GM12865 (cell line): ENCODE results near the gene CST9.
"Not testable (repeated sequence)": the region's sequence is repeated elsewhere in the genome, so short reads cannot be mapped to it uniquely, and the experiment has no call there.

Experiments
- DNase-seq: peaks from one replicate; pipeline ENCODE4 v3.0.0; 2010; ENCODE audit warnings: low read depth
- H3K4me3 ChIP-seq: 2 replicates; pipeline ENCODE4 v1.5.1; 2011; ENCODE audit warnings: mild to moderate bottlenecking, low read depth, low read length, control low read depth
- TF ChIP-seq, protein P1 (sequence below): IDR thresholded peaks from 2 replicates; pipeline ENCODE4 v1.5.1; 2011; ENCODE audit warnings: low read length, control low read depth, low read depth, inconsistent platforms; ENCODE audit not compliant: insufficient read depth; ENCODE audit errors: missing control alignments

CST9 gene

DNA sequence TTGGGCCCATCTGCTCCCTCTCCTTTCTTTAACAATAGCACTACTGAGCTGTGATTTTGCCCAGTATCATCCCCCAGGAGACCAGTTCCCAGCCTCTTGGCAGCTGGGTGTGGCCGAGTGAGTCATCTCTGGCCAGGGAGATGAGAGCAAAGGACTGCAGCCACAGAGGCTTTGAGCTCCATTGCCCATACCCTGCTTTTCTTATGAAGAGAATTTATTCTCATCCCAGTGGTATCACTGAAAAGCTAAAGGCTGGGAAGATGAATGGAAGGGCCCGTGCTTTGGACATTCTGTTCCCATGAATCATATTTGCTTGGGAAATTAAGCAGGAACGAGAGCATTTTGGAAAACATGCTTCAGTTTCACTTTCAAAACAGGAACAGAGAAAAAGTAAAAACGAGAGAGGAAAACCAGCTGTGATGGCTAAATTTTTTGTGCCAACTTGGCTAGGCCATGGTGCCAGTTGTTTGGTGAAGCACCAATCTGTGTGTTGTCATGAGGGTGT is 17.2 kb upstream of the CST9 start:
- H3K4me3 ChIP-seq = peak overlapping the region; percentile 37
- TF ChIP-seq, protein P1, sequence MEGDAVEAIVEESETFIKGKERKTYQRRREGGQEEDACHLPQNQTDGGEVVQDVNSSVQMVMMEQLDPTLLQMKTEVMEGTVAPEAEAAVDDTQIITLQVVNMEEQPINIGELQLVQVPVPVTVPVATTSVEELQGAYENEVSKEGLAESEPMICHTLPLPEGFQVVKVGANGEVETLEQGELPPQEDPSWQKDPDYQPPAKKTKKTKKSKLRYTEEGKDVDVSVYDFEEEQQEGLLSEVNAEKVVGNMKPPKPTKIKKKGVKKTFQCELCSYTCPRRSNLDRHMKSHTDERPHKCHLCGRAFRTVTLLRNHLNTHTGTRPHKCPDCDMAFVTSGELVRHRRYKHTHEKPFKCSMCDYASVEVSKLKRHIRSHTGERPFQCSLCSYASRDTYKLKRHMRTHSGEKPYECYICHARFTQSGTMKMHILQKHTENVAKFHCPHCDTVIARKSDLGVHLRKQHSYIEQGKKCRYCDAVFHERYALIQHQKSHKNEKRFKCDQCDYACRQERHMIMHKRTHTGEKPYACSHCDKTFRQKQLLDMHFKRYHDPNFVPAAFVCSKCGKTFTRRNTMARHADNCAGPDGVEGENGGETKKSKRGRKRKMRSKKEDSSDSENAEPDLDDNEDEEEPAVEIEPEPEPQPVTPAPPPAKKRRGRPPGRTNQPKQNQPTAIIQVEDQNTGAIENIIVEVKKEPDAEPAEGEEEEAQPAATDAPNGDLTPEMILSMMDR = no peak
- DNase-seq = peak; percentile 67

DNA sequence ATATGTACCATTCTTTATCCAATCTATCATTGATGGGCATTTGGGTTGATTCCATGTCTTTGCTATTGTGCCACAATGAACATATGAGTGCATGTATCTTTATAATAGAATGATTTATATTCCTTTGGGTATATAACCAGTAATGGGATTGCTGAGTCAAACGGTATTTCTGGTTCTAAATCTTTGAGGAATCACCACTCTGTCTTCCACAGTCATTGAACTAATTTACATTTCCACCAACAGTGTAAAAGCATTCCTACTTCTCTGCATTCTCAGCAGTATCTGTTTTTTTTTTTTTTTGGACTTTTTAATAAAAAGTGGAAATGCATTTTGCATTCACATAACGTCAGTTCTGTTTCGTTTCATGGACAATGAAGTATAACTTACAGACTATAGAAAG is 16.7 kb upstream of the CST9 start:
- DNase-seq, H3K4me3 ChIP-seq: not testable (repeated sequence)

DNA sequence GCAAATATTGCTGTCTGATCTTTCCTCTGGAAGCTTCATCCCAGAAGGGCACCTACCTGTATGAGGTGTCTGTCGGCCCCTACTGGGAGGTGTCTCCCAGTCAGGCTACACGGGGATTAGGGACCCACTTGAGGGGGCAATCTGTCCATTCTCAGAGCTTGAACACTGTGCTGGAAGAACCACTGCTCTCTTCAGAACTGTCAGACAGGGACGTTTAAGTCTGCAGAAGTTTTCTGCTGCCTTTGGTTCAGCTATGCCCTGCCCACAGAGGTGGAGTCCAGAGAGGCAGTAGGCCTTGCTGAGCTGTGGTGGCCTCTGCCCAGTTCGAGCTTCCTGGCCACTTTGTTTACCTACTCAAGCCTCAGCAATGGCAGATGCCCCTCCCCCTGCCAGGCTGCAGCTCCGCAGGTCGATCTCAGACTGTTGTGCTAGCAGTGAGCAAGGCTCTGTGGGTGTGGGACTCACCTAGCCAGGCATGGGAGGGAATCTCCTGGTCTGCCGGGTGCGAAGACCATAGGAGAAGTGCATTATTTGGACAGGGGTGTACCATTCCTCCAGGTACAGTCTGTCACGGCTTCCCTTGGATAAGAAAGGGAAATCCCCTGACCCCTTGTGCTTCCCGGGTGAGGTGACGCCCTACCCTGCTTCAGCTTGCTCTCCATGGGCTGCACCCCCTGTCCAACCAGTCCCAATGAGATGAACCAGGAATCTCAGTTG is 15.1 kb upstream of the CST9 start:
- not testable (repeated sequence) for H3K4me3 ChIP-seq, DNase-seq

DNA sequence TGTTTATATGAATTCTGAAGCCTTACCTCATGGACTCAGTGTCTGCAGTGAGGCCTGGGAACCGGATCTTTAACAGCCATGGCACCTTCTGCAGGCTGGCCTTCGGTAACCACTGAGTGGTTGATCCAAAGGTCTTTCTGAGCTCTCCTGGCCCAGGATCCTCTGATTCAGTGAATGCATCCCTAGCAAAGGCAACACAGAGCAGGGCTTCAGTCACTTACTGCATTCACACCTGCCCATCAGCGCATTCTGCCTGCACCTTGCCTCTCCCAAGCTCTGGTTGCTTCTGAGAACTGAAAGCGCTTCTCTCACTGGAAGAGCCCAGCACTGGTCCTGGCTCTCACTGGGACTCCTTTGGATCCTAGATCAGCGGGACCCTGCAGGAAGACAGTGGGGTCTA is 8.4 kb upstream of the CST9 start:
- TF ChIP-seq, protein P1 = no peak
- no peak for DNase-seq
- no peak overlapping the region for H3K4me3 ChIP-seq

DNA sequence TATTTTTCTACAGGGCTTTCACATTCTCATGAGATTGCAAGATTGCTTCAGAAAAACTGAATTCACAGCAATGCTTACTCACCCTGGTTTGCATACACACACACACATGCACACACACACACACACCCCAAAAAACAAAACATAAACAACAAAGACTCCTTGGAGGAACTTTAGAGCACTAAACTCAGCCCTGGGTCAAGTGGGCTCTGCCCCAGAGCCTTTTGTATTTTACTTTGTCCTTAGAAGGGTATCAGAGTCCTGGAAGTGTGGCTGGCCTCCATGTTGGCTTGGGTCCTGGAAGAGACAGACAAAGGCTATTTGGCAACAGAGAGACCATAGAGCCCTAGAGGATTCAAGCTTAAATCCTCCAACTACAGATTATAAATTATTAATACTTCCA is 8.0 kb upstream of the CST9 start:
- no peak overlapping the region for H3K4me3 ChIP-seq
- DNase-seq = no peak
- TF ChIP-seq, protein P1 = no peak

DNA sequence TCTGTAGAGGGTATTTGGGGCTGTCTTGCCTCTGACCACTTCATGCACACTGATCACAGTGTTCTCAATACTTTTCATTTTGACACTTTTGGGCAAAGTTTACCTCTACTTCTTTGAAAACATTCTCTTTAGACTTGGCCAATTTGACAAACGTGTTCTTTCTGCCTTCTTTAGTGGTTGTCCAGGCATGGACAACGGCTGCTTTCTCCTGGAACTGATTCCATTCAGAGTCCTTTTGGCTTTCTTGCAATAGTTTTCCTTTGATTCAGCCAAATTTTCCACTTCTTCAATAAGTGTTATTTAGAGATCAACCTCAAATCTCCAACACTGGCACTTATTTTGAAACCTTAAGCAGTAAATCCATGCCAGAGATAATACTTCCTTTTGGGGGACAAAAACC is 6.7 kb upstream of the CST9 start:
- H3K4me3 ChIP-seq = no peak overlapping the region
- TF ChIP-seq, protein P1 = no peak
- DNase-seq = no peak

DNA sequence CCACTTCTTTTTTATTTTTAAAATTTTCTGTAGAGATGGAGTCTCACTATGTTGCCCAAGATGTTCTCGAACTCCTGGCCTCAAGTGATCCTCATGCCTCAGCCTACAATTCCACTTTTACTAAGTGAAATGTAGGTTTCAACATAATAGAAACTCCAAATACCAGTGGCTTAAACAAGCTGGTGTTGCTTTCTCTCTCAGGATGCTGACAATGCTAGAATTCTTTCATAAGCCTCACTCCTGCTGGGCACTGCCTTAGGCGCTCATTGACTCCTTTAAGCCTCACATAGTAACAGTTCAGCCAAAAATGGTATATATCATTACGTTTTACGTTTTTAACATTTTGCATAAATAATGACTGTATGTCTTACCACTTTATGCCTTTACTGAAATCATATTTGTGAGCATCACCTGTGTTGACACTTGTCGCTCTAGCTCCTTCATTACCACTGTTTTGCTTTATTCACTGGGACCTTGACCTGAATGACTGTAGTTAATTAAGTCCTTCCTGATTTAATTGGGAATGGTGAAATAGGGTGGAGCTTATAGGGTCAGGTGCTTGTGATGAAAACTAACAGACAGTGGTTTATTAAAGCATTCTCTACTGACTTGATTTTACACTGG is 3.9 kb upstream of the CST9 start:
- no peak overlapping the region for H3K4me3 ChIP-seq
- TF ChIP-seq, protein P1 = no peak
- DNase-seq = no peak
